DND-41 (cell line): ENCODE measurements around the gene ERI2.

Source experiments
- EZH2 ChIP-seq: IDR thresholded peaks from 3 replicates; pipeline ENCODE4 v1.6.1; 2012; ENCODE audit warnings: borderline replicate concordance, low read depth, mild to moderate bottlenecking, moderate library complexity, low read length, inconsistent platforms; ENCODE audit not compliant: severe bottlenecking
- TF ChIP-seq, protein P1 (sequence below): IDR thresholded peaks from 2 replicates; pipeline ENCODE4 v1.5.1; 2012; ENCODE audit warnings: borderline replicate concordance, low read length, moderate library complexity, mild to moderate bottlenecking; ENCODE audit not compliant: poor library complexity, severe bottlenecking; ENCODE audit errors: extremely low read depth

DNA sequence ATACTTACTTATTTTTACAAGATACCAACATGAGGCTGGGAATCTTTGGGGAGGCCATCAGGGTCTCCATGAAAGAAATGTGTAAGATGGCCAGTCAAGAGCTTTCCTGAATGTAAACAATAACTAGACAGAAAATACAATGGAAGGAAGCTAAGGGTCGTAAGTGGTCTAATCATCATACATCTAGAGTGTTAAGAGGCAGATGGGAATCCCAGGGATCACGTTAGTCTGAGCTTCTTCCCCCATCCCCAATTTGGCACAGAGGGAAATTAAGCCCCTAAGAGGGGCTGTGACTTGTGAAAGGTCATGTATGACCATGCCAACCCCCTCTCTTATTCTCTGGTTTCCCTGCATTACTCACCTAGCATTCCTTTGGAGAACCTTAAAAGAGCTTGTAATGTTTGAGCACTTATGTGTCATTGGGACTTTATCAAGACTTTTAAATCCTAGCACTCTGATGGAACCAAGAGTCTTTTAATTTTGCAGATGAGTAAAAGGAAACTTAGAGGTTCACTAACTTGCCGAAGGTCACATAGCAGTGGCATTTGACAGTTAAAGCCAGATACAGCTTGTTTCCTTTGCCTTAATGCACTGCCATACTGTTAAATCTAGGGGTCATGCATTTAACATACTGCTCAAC lies 47.8 kb upstream of the ERI2 start:
- TF ChIP-seq, protein P1, sequence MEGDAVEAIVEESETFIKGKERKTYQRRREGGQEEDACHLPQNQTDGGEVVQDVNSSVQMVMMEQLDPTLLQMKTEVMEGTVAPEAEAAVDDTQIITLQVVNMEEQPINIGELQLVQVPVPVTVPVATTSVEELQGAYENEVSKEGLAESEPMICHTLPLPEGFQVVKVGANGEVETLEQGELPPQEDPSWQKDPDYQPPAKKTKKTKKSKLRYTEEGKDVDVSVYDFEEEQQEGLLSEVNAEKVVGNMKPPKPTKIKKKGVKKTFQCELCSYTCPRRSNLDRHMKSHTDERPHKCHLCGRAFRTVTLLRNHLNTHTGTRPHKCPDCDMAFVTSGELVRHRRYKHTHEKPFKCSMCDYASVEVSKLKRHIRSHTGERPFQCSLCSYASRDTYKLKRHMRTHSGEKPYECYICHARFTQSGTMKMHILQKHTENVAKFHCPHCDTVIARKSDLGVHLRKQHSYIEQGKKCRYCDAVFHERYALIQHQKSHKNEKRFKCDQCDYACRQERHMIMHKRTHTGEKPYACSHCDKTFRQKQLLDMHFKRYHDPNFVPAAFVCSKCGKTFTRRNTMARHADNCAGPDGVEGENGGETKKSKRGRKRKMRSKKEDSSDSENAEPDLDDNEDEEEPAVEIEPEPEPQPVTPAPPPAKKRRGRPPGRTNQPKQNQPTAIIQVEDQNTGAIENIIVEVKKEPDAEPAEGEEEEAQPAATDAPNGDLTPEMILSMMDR = no peak
- no peak for TF ChIP-seq EZH2
